Stimulated activated naive B cell treated with anti-CD40 and anti-IgM and Interleukin-4, amounts not matched to agents 10 μg/mL and 1 μg/mL and 100 μg/mL, for 72 hours (primary cell): ENCODE results near the gene ZBTB32.
A peak's percentile ranks its signal among the peaks of the same experiment; 100 is the strongest.
"Not testable (repeated sequence)": the region's sequence is repeated elsewhere in the genome, so short reads cannot be mapped to it uniquely, and the experiment has no call there.

Source experiments
- ATAC-seq, 2 donors: fragments of 150-1000 bp; cut with Tn5 transposase; replicated peaks; 2 replicates each; pipeline ENCODE4 v1.10.0; 2021; ENCODE audit warnings: moderate library complexity in 1 of 2
- DNase-seq: peaks from one replicate; pipeline ENCODE4 v3.0.0; 2021
- H3K27ac Mint-ChIP-seq: one replicate; pipeline ENCODE4 v1.8.0; 2022; ENCODE audit warnings: mild to moderate bottlenecking, mixed read lengths
- H3K27me3 Mint-ChIP-seq, 2 donors: one replicate each; pipeline ENCODE4 v1.8.0; 2022; ENCODE audit warnings: mixed read lengths in 2 of 2
- H3K36me3 Mint-ChIP-seq, 2 donors: one replicate each; pipeline ENCODE4 v1.8.0; 2022; ENCODE audit warnings: mixed read lengths in 2 of 2, mild to moderate bottlenecking in 1 of 2
- H3K4me1 Mint-ChIP-seq, 2 donors: one replicate each; pipeline ENCODE4 v1.8.0; 2022; ENCODE audit warnings: mixed read lengths in 2 of 2, mild to moderate bottlenecking in 1 of 2
- H3K4me3 Mint-ChIP-seq, 2 donors: one replicate each; pipeline ENCODE4 v1.8.0; 2022; ENCODE audit warnings: mild to moderate bottlenecking in 2 of 2, mixed read lengths in 2 of 2, moderate library complexity in 1 of 2
- H3K9me3 Mint-ChIP-seq, 2 donors: one replicate each; pipeline ENCODE4 v1.8.0; 2022; ENCODE audit warnings: mixed read lengths in 2 of 2, mild to moderate bottlenecking in 1 of 2

Gene ZBTB32

DNA sequence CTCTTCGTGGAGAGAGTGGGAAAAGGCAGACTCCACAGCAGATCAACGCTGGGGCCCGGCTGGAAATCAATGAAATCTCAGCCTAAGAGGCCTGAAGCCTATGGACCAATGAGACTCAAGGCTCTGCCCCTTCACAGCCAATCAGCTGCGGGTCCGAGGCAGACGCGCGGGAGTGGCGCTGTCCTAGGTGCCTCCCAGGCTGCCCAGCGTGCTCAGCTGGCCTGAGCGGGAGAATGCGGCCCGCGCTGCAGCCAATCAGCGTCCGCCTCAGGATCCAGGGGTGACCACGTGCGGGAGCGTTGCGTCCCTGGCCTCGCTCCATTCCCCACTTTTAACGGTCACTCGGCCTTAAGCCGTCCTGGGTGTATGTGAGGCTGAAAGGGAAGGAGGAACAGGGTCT lies at the start of gene ZBTB32:
ZBTB32 (plus strand) TSS at position 341 of the 400 bp plus-strand sequence. CDS start 10,069 bp downstream, outside the sequence.
- H3K36me3 Mint-ChIP-seq = peaks cover 2 to 3% of the 10 kb centered on the region in 2 donors
- ATAC-seq (no peak), DNase-seq (no peak)
- peaks cover 5 to 9% of the 10 kb centered on the region in 2 donors for H3K4me1 Mint-ChIP-seq
- peaks cover 4 to 5% of the 10 kb centered on the region in 2 donors for H3K27me3 Mint-ChIP-seq
- H3K27ac Mint-ChIP-seq = no peak within 1 kb of the TSS
- peaks cover 0 to 3% of the 10 kb centered on the region in 2 donors for H3K9me3 Mint-ChIP-seq
- H3K4me3 Mint-ChIP-seq = no peak within 1 kb of the TSS

DNA sequence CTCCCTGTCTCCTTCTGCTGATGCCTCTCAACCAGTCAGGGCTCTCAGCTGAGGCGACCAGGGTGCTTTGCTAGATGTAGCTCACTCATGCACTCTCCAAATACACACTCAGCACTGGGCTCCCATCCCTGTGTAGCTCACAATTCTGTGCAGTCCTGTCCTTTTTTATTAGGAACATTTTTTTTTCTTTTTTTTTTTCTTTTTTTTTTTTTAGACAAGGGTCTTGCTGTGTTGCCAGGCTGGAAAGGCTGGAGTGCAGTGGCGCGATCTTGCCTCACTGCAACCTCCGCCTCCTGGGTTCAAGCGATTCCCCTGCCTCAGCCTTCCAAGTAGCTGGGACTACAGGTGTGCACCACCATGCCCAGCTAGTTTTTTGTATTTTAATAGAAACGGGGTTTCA lies 49.5 kb upstream of the ZBTB32 start:
- not testable (repeated sequence) for DNase-seq, ATAC-seq, H3K27me3 Mint-ChIP-seq, H3K4me3 Mint-ChIP-seq, H3K9me3 Mint-ChIP-seq, H3K27ac Mint-ChIP-seq
- Mint-ChIP-seq H3K4me1 (peaks cover 9 to 22% of the 10 kb centered on the region in 2 donors), H3K36me3 (peaks cover 38 to 52% of the 10 kb centered on the region in 2 donors)

DNA sequence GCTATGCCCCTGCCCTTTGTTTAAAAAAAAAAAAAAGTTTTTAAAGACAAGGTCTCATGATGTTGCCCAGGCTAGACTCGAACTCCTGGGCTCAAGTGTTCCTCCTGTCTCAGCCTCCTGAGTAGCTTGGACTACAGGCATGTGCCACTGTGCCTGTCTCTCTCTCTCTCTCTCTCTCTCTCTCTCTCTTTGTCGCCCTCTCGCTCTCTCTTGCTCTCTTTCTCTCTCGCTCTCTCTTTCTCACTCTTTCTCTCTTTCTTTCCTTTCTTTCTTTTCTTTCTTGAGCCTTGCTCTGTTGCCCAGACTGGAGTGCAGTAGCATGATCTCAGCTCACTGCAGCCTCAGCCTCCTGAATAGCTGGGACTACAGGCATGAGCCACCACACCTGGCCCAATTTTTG lies 48.8 kb upstream of the ZBTB32 start:
- Mint-ChIP-seq H3K9me3 (no peaks in the 10 kb centered on the region), H3K4me3 (no peak overlapping the region), H3K27me3 (no peaks in the 10 kb centered on the region), H3K36me3 (peaks cover 40 to 54% of the 10 kb centered on the region in 2 donors), H3K27ac (no peak overlapping the region), H3K4me1 (peaks cover 9 to 22% of the 10 kb centered on the region in 2 donors)
- ATAC-seq = no peak
- no peak for DNase-seq

DNA sequence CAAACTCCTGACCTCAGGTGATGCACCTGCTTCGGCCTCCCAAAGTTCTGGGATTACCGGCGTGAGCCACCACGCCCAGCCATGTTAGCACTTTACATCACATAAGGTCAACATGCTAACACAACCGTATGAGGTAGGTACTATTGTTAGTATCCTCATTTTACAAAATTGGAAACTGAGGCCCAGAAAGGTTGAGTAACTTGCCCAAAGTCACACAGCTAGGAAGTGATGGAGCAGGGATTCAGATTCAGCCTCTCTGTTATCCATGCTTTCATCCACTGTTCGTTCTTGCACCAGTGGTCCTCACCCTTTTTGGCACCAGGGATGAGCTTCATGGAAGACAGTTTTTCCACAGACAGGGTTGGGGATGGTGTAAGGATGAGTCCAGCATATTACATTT lies 47.7 kb upstream of the ZBTB32 start:
- no peaks in the 10 kb centered on the region for H3K27me3 Mint-ChIP-seq

GRCh38 chr19:35657904-35658700 lies 46.3 kb upstream of the ZBTB32 start:
- DNase-seq (no peak), ATAC-seq (peak; percentile 38 to 52)
- no peaks in the 10 kb centered on the region for H3K9me3 Mint-ChIP-seq
- H3K4me3 Mint-ChIP-seq = no peak overlapping the region
- H3K27ac Mint-ChIP-seq = no peak overlapping the region
- peaks cover 2 to 14% of the 10 kb centered on the region in 2 donors for H3K4me1 Mint-ChIP-seq
- peaks cover 49 to 53% of the 10 kb centered on the region in 2 donors for H3K36me3 Mint-ChIP-seq
- H3K27me3 Mint-ChIP-seq = no peaks in the 10 kb centered on the region

More for the DNA sequence above, 47.7 kb upstream of the ZBTB32 start:
- ATAC-seq = no peak
- Mint-ChIP-seq H3K27ac (no peak overlapping the region), H3K4me3 (no peak overlapping the region), H3K9me3 (no peaks in the 10 kb centered on the region), H3K36me3 (peaks cover 42 to 51% of the 10 kb centered on the region in 2 donors), H3K4me1 (peaks cover 5 to 14% of the 10 kb centered on the region in 2 donors)
- DNase-seq = no peak

- DNase-seq = no peak
- no peak for ATAC-seq
- Mint-ChIP-seq H3K4me1 (peaks cover 0 to 5% of the 10 kb centered on the region in 2 donors), H3K4me3 (no peak overlapping the region), H3K36me3 (peaks cover 28 to 45% of the 10 kb centered on the region in 2 donors), H3K27ac (no peak overlapping the region), H3K27me3 (no peaks in the 10 kb centered on the region), H3K9me3 (no peaks in the 10 kb centered on the region)
Measured at GRCh38 chr19:35661995-35662340, 42.4 kb upstream of the ZBTB32 start.

DNA sequence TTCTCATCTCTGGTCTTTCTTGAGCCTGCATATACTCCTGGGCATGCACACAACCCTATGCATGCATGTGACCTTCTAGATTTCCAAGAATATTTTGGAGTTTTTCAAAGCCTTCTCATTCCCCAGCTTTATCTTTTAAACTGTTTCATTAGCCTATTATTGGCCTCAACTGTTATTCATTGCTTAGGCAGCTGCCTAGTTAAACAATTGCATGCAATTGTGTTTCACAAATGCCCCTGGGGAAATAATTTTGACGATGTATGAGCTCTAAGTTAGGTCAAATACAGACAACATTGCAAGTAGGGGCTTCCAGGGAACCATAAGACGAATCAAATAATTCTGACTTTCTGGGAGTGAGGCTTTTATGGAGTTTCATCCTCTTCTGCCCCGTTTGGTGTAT lies 40.4 kb upstream of the ZBTB32 start:
- no peaks in the 10 kb centered on the region for H3K9me3 Mint-ChIP-seq
- no peak overlapping the region for H3K27ac Mint-ChIP-seq
- no peaks in the 10 kb centered on the region for H3K27me3 Mint-ChIP-seq
- H3K4me3 Mint-ChIP-seq = no peak overlapping the region
- DNase-seq (no peak), ATAC-seq (no peak)
- H3K4me1 Mint-ChIP-seq = peaks cover 0 to 5% of the 10 kb centered on the region in 2 donors
- H3K36me3 Mint-ChIP-seq = peaks cover 15 to 34% of the 10 kb centered on the region in 2 donors

DNA sequence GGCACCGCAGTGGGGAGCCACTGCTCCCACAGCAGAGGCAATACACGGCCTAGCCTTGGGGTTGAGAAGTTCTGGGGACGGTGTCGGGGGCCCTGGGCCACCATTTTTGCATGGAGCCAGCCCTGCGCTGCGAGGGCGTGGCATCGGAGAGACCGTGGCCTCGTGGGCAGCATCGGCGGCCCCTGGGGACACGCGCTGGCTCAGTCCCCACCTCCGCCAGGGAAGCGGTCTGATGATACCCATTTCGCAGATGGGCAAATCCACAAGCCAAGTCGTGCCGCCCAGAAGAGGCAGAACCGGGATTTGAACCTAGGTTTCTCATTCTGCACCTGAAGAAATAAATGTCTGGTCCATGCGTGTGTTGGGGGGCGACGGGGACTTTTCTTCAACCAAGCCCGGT lies 39.2 kb upstream of the ZBTB32 start:
- Mint-ChIP-seq H3K27me3 (peaks cover 7% of the 10 kb centered on the region in 2 donors), H3K4me1 (peaks cover 0 to 5% of the 10 kb centered on the region in 2 donors), H3K4me3 (no peak overlapping the region), H3K36me3 (peaks cover 9 to 31% of the 10 kb centered on the region in 2 donors), H3K9me3 (no peaks in the 10 kb centered on the region), H3K27ac (no peak overlapping the region)
- ATAC-seq (no peak), DNase-seq (no peak)

- ATAC-seq (no peak), DNase-seq (no peak)
- Mint-ChIP-seq H3K4me1 (peaks cover 0 to 5% of the 10 kb centered on the region in 2 donors), H3K9me3 (no peaks in the 10 kb centered on the region), H3K27ac (no peak overlapping the region), H3K4me3 (no peak overlapping the region), H3K36me3 (peaks cover 9 to 31% of the 10 kb centered on the region in 2 donors), H3K27me3 (peaks cover 9 to 10% of the 10 kb centered on the region in 2 donors)
Measured at GRCh38 chr19:35665604-35666003, 38.8 kb upstream of the ZBTB32 start.

GRCh38 chr19:35666251-35666913 lies 38.0 kb upstream of the ZBTB32 start, which contains the start of gene UPK1A:
UPK1A (plus strand) TSS chr19:35666517; CDS start chr19:35666813, 296 bp downstream.
- H3K36me3 Mint-ChIP-seq = peaks cover 7 to 26% of the 10 kb centered on the region in 2 donors
- no peak for ATAC-seq

DNA sequence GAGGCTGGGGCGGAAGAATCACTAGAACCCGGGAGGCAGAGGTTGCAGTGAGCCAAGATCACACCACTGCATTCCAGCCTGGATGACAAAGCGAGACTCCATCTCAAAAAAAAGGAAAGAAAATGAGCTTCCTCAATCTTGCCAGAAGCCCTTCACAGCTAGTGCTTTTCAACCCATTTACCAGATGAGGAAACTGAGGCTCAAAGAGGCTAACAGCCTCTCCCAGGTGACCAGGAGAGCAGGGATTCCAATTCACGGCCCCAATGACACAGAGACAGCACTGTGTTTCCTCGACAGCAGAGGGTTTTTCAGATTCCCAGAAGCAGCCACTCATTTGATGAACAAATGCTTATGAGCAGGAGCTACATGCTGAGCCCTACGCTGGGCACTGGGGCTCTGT lies 34.8 kb upstream of the ZBTB32 start:
- H3K27ac Mint-ChIP-seq = no peak overlapping the region
- no peak for ATAC-seq
- DNase-seq = no peak
- peaks cover 6 to 14% of the 10 kb centered on the region in 2 donors for H3K4me1 Mint-ChIP-seq
- H3K36me3 Mint-ChIP-seq = peaks cover 0 to 9% of the 10 kb centered on the region in 2 donors
- H3K9me3 Mint-ChIP-seq = no peaks in the 10 kb centered on the region
- H3K4me3 Mint-ChIP-seq = no peak overlapping the region
- H3K27me3 Mint-ChIP-seq = peaks cover 34 to 41% of the 10 kb centered on the region in 2 donors

More at GRCh38 chr19:35666251-35666913, 38.0 kb upstream of the ZBTB32 start, which contains the start of gene UPK1A:
- Mint-ChIP-seq H3K27ac (peak within 1 kb of the TSS; percentile 20), H3K4me3 (no peak within 1 kb of the TSS), H3K27me3 (peaks cover 12 to 15% of the 10 kb centered on the region in 2 donors), H3K4me1 (peaks cover 0 to 5% of the 10 kb centered on the region in 2 donors), H3K9me3 (no peaks in the 10 kb centered on the region)
- DNase-seq = no peak

DNA sequence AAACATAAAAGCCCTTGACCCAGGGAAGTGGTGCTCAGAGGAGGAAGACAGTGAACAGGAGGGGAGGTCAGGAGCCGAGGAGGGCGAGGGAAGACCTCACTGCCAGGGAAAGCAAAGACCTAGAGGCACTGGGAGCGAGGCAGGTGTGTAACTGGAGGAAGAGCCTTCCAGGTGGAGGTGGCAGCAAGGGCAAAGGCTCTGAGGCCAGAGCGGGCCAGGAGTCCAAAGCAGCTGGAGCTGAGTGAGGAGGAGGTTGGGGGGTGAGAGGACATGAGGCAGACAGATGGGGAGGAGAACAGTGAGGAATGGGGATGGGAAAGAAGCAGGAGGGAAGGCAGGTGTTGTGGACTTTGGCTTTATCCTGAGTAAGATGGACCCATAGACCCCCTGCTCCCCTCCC lies 34.4 kb upstream of the ZBTB32 start:
- ATAC-seq = no peak

GRCh38 chr19:35670686-35671085 lies 33.7 kb upstream of the ZBTB32 start:
- Mint-ChIP-seq H3K4me1 (peaks cover 6 to 14% of the 10 kb centered on the region in 2 donors), H3K27me3 (peaks cover 36 to 48% of the 10 kb centered on the region in 2 donors), H3K4me3 (no peak overlapping the region), H3K36me3 (no peaks in the 10 kb centered on the region), H3K9me3 (no peaks in the 10 kb centered on the region), H3K27ac (no peak overlapping the region)
- no peak for DNase-seq
- ATAC-seq = no peak

More for the DNA sequence above, 34.4 kb upstream of the ZBTB32 start:
- Mint-ChIP-seq H3K27me3 (peaks cover 35 to 43% of the 10 kb centered on the region in 2 donors), H3K36me3 (peaks cover 0 to 7% of the 10 kb centered on the region in 2 donors), H3K9me3 (no peaks in the 10 kb centered on the region), H3K4me3 (no peak overlapping the region), H3K4me1 (peaks cover 6 to 14% of the 10 kb centered on the region in 2 donors), H3K27ac (no peak overlapping the region)
- no peak for DNase-seq

DNA sequence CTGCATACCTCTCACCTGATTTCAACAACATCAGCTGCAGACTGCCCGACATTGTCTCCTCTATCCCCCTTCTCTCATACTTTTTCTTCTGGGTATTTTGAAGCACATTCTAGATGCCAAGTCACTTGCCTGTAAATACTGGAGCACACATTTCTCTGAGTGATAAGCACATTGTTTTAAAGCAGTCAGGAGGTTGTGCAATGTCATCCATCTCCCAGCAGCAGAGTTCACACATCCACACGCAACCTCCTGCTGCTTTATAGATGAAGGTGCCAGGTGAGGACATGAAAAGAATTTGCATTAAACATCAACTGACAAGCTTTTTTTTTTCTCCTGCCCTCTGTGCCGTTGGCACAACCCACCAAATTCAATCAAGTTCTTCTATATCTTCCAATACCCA lies 32.5 kb upstream of the ZBTB32 start:
- H3K27ac Mint-ChIP-seq = no peak overlapping the region
- H3K36me3 Mint-ChIP-seq = no peaks in the 10 kb centered on the region
- no peak for ATAC-seq
- no peak for DNase-seq
- peaks cover 42 to 58% of the 10 kb centered on the region in 2 donors for H3K27me3 Mint-ChIP-seq
- H3K4me1 Mint-ChIP-seq = peaks cover 6 to 14% of the 10 kb centered on the region in 2 donors
- H3K9me3 Mint-ChIP-seq = no peaks in the 10 kb centered on the region
- no peak overlapping the region for H3K4me3 Mint-ChIP-seq
